K562 (cell line): Measurements from ENCODE around the gene IGLON5. TPM values are rescaled to one million over a fixed set of nuclear protein-coding genes. Genes with fewer than 3 reads are reported as not detected.
A peak's percentile ranks its signal among the peaks of the same experiment; 100 is the strongest.

Source experiments
- ERF ChIP-seq: fragments of 450-650 bp; formaldehyde crosslinking; IDR thresholded peaks from 2 replicates; pipeline ENCODE4 v1.4.0; 2020; ENCODE audit warnings: mild to moderate bottlenecking, mixed read lengths
- FOXK1 ChIP-seq: sonication (generic); formaldehyde crosslinking; IDR thresholded peaks from 2 replicates; pipeline ENCODE4 v1.8.0; 2022; ENCODE audit warnings: missing genetic modification reagents, mild to moderate bottlenecking, borderline replicate concordance
- FOXK2 ChIP-seq, 2 experiments: fragments of 450-650 bp; IDR thresholded peaks in 1 of 2; conservative IDR thresholded peaks in 1 of 2; 2 replicates each; pipeline ENCODE4 v1.6.1; 2016; ENCODE audit warnings: low read depth in 2 of 2, mild to moderate bottlenecking in 1 of 2
- MXI1 ChIP-seq: IDR thresholded peaks from 2 replicates; pipeline ENCODE4 v1.6.1; 2011; ENCODE audit warnings: low read depth, mild to moderate bottlenecking, improper control_type of control experiment, low read length
- OTX1 ChIP-seq: fragments of 450-650 bp; formaldehyde crosslinking; IDR thresholded peaks from 2 replicates; pipeline ENCODE4 v1.4.0; 2022; ENCODE audit warnings: mild to moderate bottlenecking
- PHB2 ChIP-seq: fragments of 450-650 bp; IDR thresholded peaks from 2 replicates; pipeline ENCODE4 v1.6.1; 2017; ENCODE audit warnings: low read depth
- RB1 ChIP-seq: fragments of 450-650 bp; IDR thresholded peaks from 2 replicates; pipeline ENCODE4 v1.6.1; 2017; ENCODE audit warnings: low read depth, mild to moderate bottlenecking
- RBM25 ChIP-seq: fragments of 200-400 bp; formaldehyde crosslinking; IDR thresholded peaks from 2 replicates; pipeline ENCODE4 v1.6.1; 2018; ENCODE audit warnings: low read length, low read depth, moderate library complexity; ENCODE audit not compliant: severe bottlenecking
- RBM39 ChIP-seq: fragments of 200-400 bp; formaldehyde crosslinking; optimal IDR thresholded peaks from 2 replicates; pipeline ENCODE3; 2018; ENCODE audit warnings: low read depth, low read length
- RHOXF2B ChIP-seq: fragments of 250-450 bp; sonication (Bioruptor Pico); conservative IDR thresholded peaks from 2 replicates; pipeline ENCODE4 v1.5.1; 2021
- SNAPC5 ChIP-seq: fragments of 250-450 bp; sonication (Bioruptor Pico); IDR thresholded peaks from 2 replicates; pipeline ENCODE4 v1.8.0; 2021; ENCODE audit warnings: moderate library complexity, mild to moderate bottlenecking, inconsistent platforms
- SP2 ChIP-seq: IDR thresholded peaks from 2 replicates; pipeline ENCODE4 v1.6.1; 2011; ENCODE audit warnings: mild to moderate bottlenecking, low read depth, low read length, moderate library complexity; ENCODE audit not compliant: poor library complexity, severe bottlenecking; ENCODE audit errors: extremely low read depth
- SUPT5H ChIP-seq: fragments of 450-650 bp; IDR thresholded peaks from 2 replicates; pipeline ENCODE4 v1.6.1; 2016
- TRIM24 ChIP-seq, 2 experiments: fragments of 450-650 bp; IDR thresholded peaks; 2 replicates each; pipeline ENCODE4 v1.6.1; 2016
- ZBTB34 ChIP-seq: fragments of 250-450 bp; sonication (Bioruptor Pico); IDR thresholded peaks from 2 replicates; pipeline ENCODE4 v1.8.0; 2021; ENCODE audit warnings: mild to moderate bottlenecking, moderate library complexity
- polyA plus RNA-seq, 8 experiments: library from polyadenylated mRNA; depleted of rRNA in 4 of 8; stranded (reverse) in 5 of 8; unstranded in 3 of 8; fragments of >200 nt; fragmentation: Nextera tagmentation in 2 of 8; fragmentation: Illumina TruSeq in 1 of 8; extraction: Ambion mirVana in 2 of 8; extraction: Trizol in 1 of 8; gene quantifications; 2 replicates each; pipeline versions ENCODE4 v1.2.1 to v1.2.3, GENCODE V29; 2011 to 2014; ENCODE audit warnings: inconsistent platforms in 1 of 8, missing spikeins in 1 of 8
- total RNA-seq, 7 experiments: library from RNA; depleted of rRNA in 6 of 7; stranded (reverse); fragments of >200 nt in 6 of 7; fragmentation: Illumina TruSeq in 2 of 7; extraction: Trizol in 2 of 7; gene quantifications; 2 replicates each; pipeline versions ENCODE4 v1.2.1 to v1.2.3, GENCODE V29; 2011 to 2021; ENCODE audit warnings: low replicate concordance in 1 of 7
- TF ChIP-seq, protein P1 (sequence below): fragments of 250-450 bp; sonication (Bioruptor Pico); IDR thresholded peaks from 2 replicates; pipeline ENCODE4 v1.9.0; 2021; ENCODE audit warnings: mild to moderate bottlenecking, inconsistent platforms
- TF ChIP-seq, protein P2 (sequence below), 2 experiments: fragments of 150-350 bp in 1 of 2; IDR thresholded peaks; 2 replicates each; pipeline ENCODE4 v1.6.1; 2012 to 2016; ENCODE audit warnings: low read depth in 2 of 2, low read length in 2 of 2, mild to moderate bottlenecking in 1 of 2, moderate library complexity in 1 of 2

Gene IGLON5
- total and polyA plus RNA-seq, 9 of the 15 experiments (the other 6 are each of a cell fraction or from before 2014, with no cell fraction given), result 0.03 to 0.22 (median 0.14) TPM; not detected in 2

DNA sequence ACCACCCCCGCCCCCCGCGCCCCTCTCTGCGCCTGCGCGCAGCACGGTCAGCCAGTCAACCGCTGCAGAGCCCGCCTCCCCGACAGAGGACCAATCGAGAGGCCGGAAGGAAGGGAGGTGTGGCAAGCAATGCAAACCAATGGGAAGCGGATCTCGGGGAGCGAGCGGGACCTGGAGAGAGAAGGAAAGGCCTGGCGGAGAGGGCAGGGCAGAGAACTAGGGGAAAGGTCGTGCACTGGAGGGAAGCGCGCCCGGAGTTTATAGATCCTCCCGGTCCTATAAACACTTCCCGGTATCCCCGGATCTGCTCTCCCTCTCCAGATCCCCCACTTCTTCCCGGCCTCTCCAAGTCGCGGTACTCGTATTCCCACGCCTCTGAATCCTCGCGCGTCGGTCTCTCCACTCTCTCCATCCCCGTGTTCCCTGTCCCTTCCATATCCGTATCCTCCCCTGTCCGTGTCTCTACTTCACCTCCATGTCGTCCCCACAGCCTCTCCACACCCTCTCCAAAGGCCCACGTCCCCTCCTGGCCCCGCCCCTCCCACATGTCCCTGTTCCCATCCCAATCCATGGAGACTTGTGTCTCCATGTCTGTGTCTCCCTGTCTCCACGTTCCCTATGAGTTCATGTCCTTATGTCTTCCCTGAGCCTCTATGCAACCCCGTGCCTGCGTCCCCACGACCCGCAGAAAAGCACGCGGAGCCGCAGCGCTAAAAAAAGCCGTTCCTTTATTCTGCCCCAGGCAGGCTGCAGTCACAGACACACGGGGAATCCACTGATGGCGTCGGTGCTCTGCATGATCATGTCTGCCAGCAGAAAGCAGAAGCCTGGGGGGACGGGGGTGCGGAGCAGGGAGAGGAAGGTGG is 55.2 kb downstream of the IGLON5 start (continued):
- peak; percentile 43; the same call in 1 of the 2 replicates for TF ChIP-seq FOXK1 (CRISPR knock-in tag)
- peak; percentile 93; the same call in 1 of the 2 replicates for TF ChIP-seq OTX1 (CRISPR knock-in tag)
- TF ChIP-seq PHB2, result peak; percentile 68; the same call in 1 of the 2 replicates
- TF ChIP-seq, protein P1, sequence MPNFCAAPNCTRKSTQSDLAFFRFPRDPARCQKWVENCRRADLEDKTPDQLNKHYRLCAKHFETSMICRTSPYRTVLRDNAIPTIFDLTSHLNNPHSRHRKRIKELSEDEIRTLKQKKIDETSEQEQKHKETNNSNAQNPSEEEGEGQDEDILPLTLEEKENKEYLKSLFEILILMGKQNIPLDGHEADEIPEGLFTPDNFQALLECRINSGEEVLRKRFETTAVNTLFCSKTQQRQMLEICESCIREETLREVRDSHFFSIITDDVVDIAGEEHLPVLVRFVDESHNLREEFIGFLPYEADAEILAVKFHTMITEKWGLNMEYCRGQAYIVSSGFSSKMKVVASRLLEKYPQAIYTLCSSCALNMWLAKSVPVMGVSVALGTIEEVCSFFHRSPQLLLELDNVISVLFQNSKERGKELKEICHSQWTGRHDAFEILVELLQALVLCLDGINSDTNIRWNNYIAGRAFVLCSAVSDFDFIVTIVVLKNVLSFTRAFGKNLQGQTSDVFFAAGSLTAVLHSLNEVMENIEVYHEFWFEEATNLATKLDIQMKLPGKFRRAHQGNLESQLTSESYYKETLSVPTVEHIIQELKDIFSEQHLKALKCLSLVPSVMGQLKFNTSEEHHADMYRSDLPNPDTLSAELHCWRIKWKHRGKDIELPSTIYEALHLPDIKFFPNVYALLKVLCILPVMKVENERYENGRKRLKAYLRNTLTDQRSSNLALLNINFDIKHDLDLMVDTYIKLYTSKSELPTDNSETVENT, result peak; percentile 61; the same call in 1 of the 2 replicates
- TF ChIP-seq, protein P2, sequence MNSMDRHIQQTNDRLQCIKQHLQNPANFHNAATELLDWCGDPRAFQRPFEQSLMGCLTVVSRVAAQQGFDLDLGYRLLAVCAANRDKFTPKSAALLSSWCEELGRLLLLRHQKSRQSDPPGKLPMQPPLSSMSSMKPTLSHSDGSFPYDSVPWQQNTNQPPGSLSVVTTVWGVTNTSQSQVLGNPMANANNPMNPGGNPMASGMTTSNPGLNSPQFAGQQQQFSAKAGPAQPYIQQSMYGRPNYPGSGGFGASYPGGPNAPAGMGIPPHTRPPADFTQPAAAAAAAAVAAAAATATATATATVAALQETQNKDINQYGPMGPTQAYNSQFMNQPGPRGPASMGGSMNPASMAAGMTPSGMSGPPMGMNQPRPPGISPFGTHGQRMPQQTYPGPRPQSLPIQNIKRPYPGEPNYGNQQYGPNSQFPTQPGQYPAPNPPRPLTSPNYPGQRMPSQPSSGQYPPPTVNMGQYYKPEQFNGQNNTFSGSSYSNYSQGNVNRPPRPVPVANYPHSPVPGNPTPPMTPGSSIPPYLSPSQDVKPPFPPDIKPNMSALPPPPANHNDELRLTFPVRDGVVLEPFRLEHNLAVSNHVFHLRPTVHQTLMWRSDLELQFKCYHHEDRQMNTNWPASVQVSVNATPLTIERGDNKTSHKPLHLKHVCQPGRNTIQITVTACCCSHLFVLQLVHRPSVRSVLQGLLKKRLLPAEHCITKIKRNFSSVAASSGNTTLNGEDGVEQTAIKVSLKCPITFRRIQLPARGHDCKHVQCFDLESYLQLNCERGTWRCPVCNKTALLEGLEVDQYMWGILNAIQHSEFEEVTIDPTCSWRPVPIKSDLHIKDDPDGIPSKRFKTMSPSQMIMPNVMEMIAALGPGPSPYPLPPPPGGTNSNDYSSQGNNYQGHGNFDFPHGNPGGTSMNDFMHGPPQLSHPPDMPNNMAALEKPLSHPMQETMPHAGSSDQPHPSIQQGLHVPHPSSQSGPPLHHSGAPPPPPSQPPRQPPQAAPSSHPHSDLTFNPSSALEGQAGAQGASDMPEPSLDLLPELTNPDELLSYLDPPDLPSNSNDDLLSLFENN (IDR thresholded peaks at IDR 0.05; ENCODE audit: low read depth in 2 of 2, low read length in 2 of 2), result no peak
- TF ChIP-seq MXI1, result no peak
- TF ChIP-seq ERF (CRISPR knock-in tag), result no peak
- no peak for TF ChIP-seq RBM25
- TF ChIP-seq SNAPC5, result no peak
- TF ChIP-seq RBM39, result peak; percentile 27
- TF ChIP-seq RB1, result 0 out of 2 replicates have a peak, but pooled peaks have one; percentile 8
- TF ChIP-seq FOXK2 (conservative IDR thresholded peaks at IDR 0.05 in 1 of 2, IDR thresholded peaks at IDR 0.05 in 1 of 2; ENCODE audit: low read depth in 2 of 2), result 0 out of 4 replicates have a peak, but pooled peaks of 1 of the 2 experiments have one; percentile 30
- no peak for TF ChIP-seq ZBTB34
- peak; percentile 95 for TF ChIP-seq SUPT5H
- peak; percentile 49 for TF ChIP-seq SP2
- TF ChIP-seq TRIM24 (IDR thresholded peaks at IDR 0.05), result peak; percentile 8 to 62; a peak in 2 of 4 replicates
- no peak for TF ChIP-seq RHOXF2B (CRISPR knock-in tag)
